MCF 10A (cell line): ENCODE measurements around the gene ANKRD10. TPM values are rescaled to one million over a fixed set of nuclear protein-coding genes. Genes with fewer than 3 reads are reported as not detected.

ENCODE experiments used
- BruUV-seq: library from RNA; stranded (reverse); fragments of 400-500 nt; replicated peaks from 2 replicates; lab custom pipeline; 2021; lab: Mats Ljungman, UMichigan
- CTCF ChIA-PET: fragments of 300-600 bp; sonication (Branson Sonifier 250); formaldehyde crosslinking; extraction: SDS; loops from one replicate; lab custom pipeline; 2021; ENCODE audit warnings: antibody characterized with exemption, inconsistent platforms; lab: Yijun Ruan, JAX
- POLR2A ChIA-PET: fragments of 300-600, 350-650 bp; sonication (Branson Sonifier 250); formaldehyde crosslinking; extraction: SDS; loops from one replicate; lab custom pipeline; 2020; ENCODE audit warnings: antibody characterized with exemption, inconsistent platforms; lab: Yijun Ruan, JAX
- DNase-seq: peaks from one replicate; pipeline ENCODE4 v3.0.0-alpha.2; 2018; ENCODE audit not compliant: unreplicated experiment
- H3K27ac Mint-ChIP-seq: one replicate; pipeline ENCODE4 v1.8.0; 2022; ENCODE audit warnings: mild to moderate bottlenecking, low read depth, mixed read lengths; ENCODE audit not compliant: unreplicated experiment
- H3K27me3 Mint-ChIP-seq: one replicate; pipeline ENCODE4 v1.8.0; 2022; ENCODE audit warnings: mixed read lengths; ENCODE audit not compliant: insufficient read depth, unreplicated experiment
- H3K36me3 Mint-ChIP-seq: one replicate; pipeline ENCODE4 v1.8.0; 2022; ENCODE audit warnings: mild to moderate bottlenecking, moderate library complexity, mixed read lengths; ENCODE audit not compliant: insufficient read depth, unreplicated experiment
- H3K4me1 Mint-ChIP-seq: one replicate; pipeline ENCODE4 v1.8.0; 2022; ENCODE audit warnings: mixed read lengths; ENCODE audit not compliant: insufficient read depth, unreplicated experiment
- H3K4me3 Mint-ChIP-seq: one replicate; pipeline ENCODE4 v1.8.0; 2022; ENCODE audit warnings: mild to moderate bottlenecking, moderate library complexity, mixed read lengths; ENCODE audit not compliant: unreplicated experiment
- H3K9me3 Mint-ChIP-seq: one replicate; pipeline ENCODE4 v1.8.0; 2022; ENCODE audit warnings: mixed read lengths; ENCODE audit not compliant: unreplicated experiment
- CTCF ChIP-seq: fragments of 200-600 bp; IDR thresholded peaks from one replicate; pipeline ENCODE4 v1.8.0; 2022; ENCODE audit warnings: antibody characterized with exemption, mild to moderate bottlenecking; ENCODE audit not compliant: unreplicated experiment
- intact Hi-C: fragments of 100-400 bp; cut with micrococcal nuclease; formaldehyde crosslinking; loops from 2 replicates; pipeline ENCODE4 v1.14.1; 2022
- total RNA-seq: library from RNA; stranded (reverse); gene quantifications from 2 replicates; pipeline ENCODE4 v1.2.3, GENCODE V29; 2022

Gene ANKRD10
- total RNA-seq, 1 experiment from 2014 or later, result 61.7 TPM

GRCh38 chr13:110869231-110869804 lies 45.6 kb downstream of the ANKRD10 start:
- CTCF ChIA-PET, result interaction anchor here (0.6 to 1.3 kb wide), 2 partner anchors 13 to 329 kb away, joined by 3 read pairs; no protein-coding TSS in a partner anchor
- no peak for DNase-seq
- POLR2A ChIA-PET, result interaction anchor here (0.5 to 3.1 kb wide), 6 partner anchors 39 to 280 kb away, joined by 3 to 38 read pairs (median 10); partner anchors contain the start of genes ANKRD10 and CARS2
- Mint-ChIP-seq H3K27me3 (no peaks in the 10 kb centered on the region), H3K9me3 (peaks cover 7% of the 10 kb centered on the region), H3K4me1 (peaks cover 6% of the 10 kb centered on the region), H3K36me3 (no peaks in the 10 kb centered on the region), H3K27ac (peak overlapping the region; percentile 88), H3K4me3 (peak overlapping the region; percentile 62)
- no peak for TF ChIP-seq CTCF
- no TSS peak for BruUV-seq
- intact Hi-C loops, result no loop called here

- peaks cover 6% of the 10 kb centered on the region for H3K4me1 Mint-ChIP-seq
- no peaks in the 10 kb centered on the region for H3K27me3 Mint-ChIP-seq
- intact Hi-C loops, result no loop called here
- H3K9me3 Mint-ChIP-seq, result peaks cover 8% of the 10 kb centered on the region
- POLR2A ChIA-PET, result interaction anchor here (2.4 to 3.1 kb wide), 2 partner anchors 45 to 157 kb away, joined by 14 to 38 read pairs; partner anchors contain the start of gene ANKRD10
- H3K4me3 Mint-ChIP-seq, result no peak overlapping the region
- no peaks in the 10 kb centered on the region for H3K36me3 Mint-ChIP-seq
- no peak for DNase-seq
- no TSS peak for BruUV-seq
- CTCF ChIA-PET, result interaction anchor here (0.6 kb wide), 1 partner anchor 41 kb away, joined by 3 read pairs; no protein-coding TSS in a partner anchor
- no peak for TF ChIP-seq CTCF
- no peak overlapping the region for H3K27ac Mint-ChIP-seq
Observed at GRCh38 chr13:110868720-110869119, 46.1 kb downstream of the ANKRD10 start.

GRCh38 chr13:110867380-110867779 lies 47.5 kb downstream of the ANKRD10 start:
- TF ChIP-seq CTCF, result no peak
- intact Hi-C loops, result no loop called here
- H3K9me3 Mint-ChIP-seq, result peaks cover 8% of the 10 kb centered on the region

GRCh38 chr13:110866491-110867170 lies 48.2 kb downstream of the ANKRD10 start:
- TF ChIP-seq CTCF, result no peak
- ChIA-PET CTCF (no interaction called here), POLR2A (interaction anchor here (0.6 kb wide), 1 partner anchor 519 kb away, joined by 3 read pairs; no protein-coding TSS in a partner anchor)
- H3K9me3 Mint-ChIP-seq, result peaks cover 8% of the 10 kb centered on the region
- H3K36me3 Mint-ChIP-seq, result no peaks in the 10 kb centered on the region
- H3K4me1 Mint-ChIP-seq, result peaks cover 6% of the 10 kb centered on the region
- intact Hi-C loops, result no loop called here
- no peaks in the 10 kb centered on the region for H3K27me3 Mint-ChIP-seq
- no peak for DNase-seq
- H3K4me3 Mint-ChIP-seq, result no peak overlapping the region
- no peak overlapping the region for H3K27ac Mint-ChIP-seq
- BruUV-seq, result no TSS peak

More at GRCh38 chr13:110867380-110867779, 47.5 kb downstream of the ANKRD10 start:
- H3K36me3 Mint-ChIP-seq, result no peaks in the 10 kb centered on the region
- ChIA-PET CTCF (no interaction called here), POLR2A (no interaction called here)
- no peak overlapping the region for H3K27ac Mint-ChIP-seq
- H3K4me3 Mint-ChIP-seq, result no peak overlapping the region
- H3K27me3 Mint-ChIP-seq, result no peaks in the 10 kb centered on the region
- no peak for DNase-seq
- H3K4me1 Mint-ChIP-seq, result peaks cover 6% of the 10 kb centered on the region
- no TSS peak for BruUV-seq
